ENCODE measurements around the gene INTS15.

DNA sequence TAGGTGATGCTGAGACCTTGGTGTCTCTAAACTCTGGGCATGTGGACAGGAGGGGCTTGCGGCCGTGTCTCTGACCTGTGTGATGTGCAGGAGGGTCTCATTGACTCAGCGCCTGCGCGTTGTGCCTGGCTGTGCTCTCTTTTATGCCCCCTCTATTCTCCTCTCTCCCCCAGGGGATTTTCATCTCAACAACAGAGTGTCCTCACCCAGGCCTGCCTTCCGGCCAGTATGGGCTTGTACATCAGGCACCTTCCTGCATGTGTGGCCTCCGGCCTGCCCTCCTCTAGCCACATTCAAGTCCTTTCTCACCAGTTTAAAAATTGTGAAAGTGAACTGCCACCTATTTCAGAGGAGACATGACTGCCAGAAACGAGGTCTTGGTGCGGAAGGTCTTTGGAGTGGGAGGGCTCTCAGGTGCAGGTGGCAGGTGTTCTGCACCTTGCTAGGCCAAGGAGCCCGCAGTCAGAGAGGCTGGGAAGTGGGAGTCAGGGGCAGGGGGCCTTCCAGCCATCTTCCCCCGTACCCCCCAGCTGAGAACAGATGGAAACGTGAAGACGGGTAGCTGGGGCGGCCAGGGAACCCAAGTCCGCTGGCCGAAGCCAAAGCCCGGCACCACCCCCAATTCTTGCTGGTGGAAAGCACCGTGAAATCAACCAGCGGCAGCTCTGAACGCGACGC, 531 bp upstream of the INTS15 start:
- TF ChIP-seq EP300 (conservative IDR thresholded peaks at IDR 0.05; ENCODE audit: poor library complexity, severe bottlenecking) (no peak), POLR2AphosphoS5 (IDR thresholded peaks at IDR 0.05) (no peak), CTCF (IDR thresholded peaks at IDR 0.05; ENCODE audit: poor library complexity, severe bottlenecking) (no peak), EZH2 (IDR thresholded peaks at IDR 0.05; ENCODE audit: borderline replicate concordance, insufficient read depth, low read length, poor library complexity, severe bottlenecking) (no peak), SMC3 (conservative IDR thresholded peaks at IDR 0.05; ENCODE audit: poor library complexity) (no peak)
- TF ChIP-seq, protein P1, sequence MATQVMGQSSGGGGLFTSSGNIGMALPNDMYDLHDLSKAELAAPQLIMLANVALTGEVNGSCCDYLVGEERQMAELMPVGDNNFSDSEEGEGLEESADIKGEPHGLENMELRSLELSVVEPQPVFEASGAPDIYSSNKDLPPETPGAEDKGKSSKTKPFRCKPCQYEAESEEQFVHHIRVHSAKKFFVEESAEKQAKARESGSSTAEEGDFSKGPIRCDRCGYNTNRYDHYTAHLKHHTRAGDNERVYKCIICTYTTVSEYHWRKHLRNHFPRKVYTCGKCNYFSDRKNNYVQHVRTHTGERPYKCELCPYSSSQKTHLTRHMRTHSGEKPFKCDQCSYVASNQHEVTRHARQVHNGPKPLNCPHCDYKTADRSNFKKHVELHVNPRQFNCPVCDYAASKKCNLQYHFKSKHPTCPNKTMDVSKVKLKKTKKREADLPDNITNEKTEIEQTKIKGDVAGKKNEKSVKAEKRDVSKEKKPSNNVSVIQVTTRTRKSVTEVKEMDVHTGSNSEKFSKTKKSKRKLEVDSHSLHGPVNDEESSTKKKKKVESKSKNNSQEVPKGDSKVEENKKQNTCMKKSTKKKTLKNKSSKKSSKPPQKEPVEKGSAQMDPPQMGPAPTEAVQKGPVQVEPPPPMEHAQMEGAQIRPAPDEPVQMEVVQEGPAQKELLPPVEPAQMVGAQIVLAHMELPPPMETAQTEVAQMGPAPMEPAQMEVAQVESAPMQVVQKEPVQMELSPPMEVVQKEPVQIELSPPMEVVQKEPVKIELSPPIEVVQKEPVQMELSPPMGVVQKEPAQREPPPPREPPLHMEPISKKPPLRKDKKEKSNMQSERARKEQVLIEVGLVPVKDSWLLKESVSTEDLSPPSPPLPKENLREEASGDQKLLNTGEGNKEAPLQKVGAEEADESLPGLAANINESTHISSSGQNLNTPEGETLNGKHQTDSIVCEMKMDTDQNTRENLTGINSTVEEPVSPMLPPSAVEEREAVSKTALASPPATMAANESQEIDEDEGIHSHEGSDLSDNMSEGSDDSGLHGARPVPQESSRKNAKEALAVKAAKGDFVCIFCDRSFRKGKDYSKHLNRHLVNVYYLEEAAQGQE (IDR thresholded peaks at IDR 0.05; ENCODE audit: borderline replicate concordance): no peak
